ENCODE measurements around the gene CARF.

The CARF gene

GRCh38 chr2:203003716-203004115 lies 91.6 kb downstream of the CARF start:
- no peaks in the 10 kb centered on the region for H3K4me1 ChIP-seq (ENCODE audit: control insufficient read depth, insufficient read depth, low read length)
- H3K36me3 ChIP-seq (ENCODE audit: control insufficient read depth in 2 of 2, insufficient read depth in 1 of 2, low read length in 2 of 2) = no peaks in the 10 kb centered on the region
- ChIA-PET POLR2A (interaction anchor here (0.5 kb wide), 1 partner anchor 17 kb away, joined by 3 read pairs; no protein-coding TSS in a partner anchor), CTCF (no interaction called here)
- no peak overlapping the region for H3K4me3 ChIP-seq (ENCODE audit: low read depth, low read length)
- H3K27ac ChIP-seq (ENCODE audit: extremely low read depth, low read depth, low read length) = no peak overlapping the region
- H3K9me3 ChIP-seq (ENCODE audit: control insufficient read depth, insufficient read depth, low read depth, low read length) = no peaks in the 10 kb centered on the region
- TF ChIP-seq ZNF292 (tag by site-specific recombination; IDR thresholded peaks at IDR 0.05; ENCODE audit: borderline replicate concordance, low read depth) (no peak), ZNF211 (tag by site-specific recombination; IDR thresholded peaks at IDR 0.05; ENCODE audit: low read depth) (no peak), WT1 (tag by site-specific recombination; IDR thresholded peaks at IDR 0.05) (no peak), HOXD13 (CRISPR knock-in tag; IDR thresholded peaks at IDR 0.05; ENCODE audit: borderline replicate concordance) (no peak), ZEB2 (tag by site-specific recombination; IDR thresholded peaks at IDR 0.05) (no peak)

- Histone ChIP-seq H3K27ac (ENCODE audit: extremely low read depth, low read depth, low read length) (peak within 1 kb of the TSS; percentile 81), H3K4me3 (ENCODE audit: low read depth, low read length) (peak within 1 kb of the TSS; percentile 82), H3K4me1 (ENCODE audit: control insufficient read depth, insufficient read depth, low read length) (no peaks in the 10 kb centered on the region), H3K9me3 (ENCODE audit: control insufficient read depth, insufficient read depth, low read depth, low read length) (no peaks in the 10 kb centered on the region), H3K36me3 (ENCODE audit: control insufficient read depth in 2 of 2, insufficient read depth in 1 of 2, low read length in 2 of 2) (no peaks in the 10 kb centered on the region)
- ChIA-PET POLR2A (interaction anchor here (0.6 to 1.1 kb wide), 5 partner anchors 10 to 172 kb away, joined by 3 to 5 read pairs (median 3); no protein-coding TSS in a partner anchor), CTCF (interaction anchor here (0.6 kb wide), 1 partner anchor 36 kb away, joined by 3 read pairs; no protein-coding TSS in a partner anchor)
- TF ChIP-seq ZNF785 (tag by site-specific recombination; IDR thresholded peaks at IDR 0.05) (no peak), ZNF768 (tag by site-specific recombination; IDR thresholded peaks at IDR 0.05) (no peak), ZNF623 (tag by site-specific recombination; IDR thresholded peaks at IDR 0.05) (no peak), ZNF174 (tag by site-specific recombination; IDR thresholded peaks at IDR 0.05) (no peak), ZNF366 (tag by site-specific recombination; conservative IDR thresholded peaks at IDR 0.05) (0 out of 2 replicates have a peak, but pooled peaks have one; percentile 27), YY2 (tag by site-specific recombination; IDR thresholded peaks at IDR 0.05) (no peak), ZBTB48 (tag by site-specific recombination; IDR thresholded peaks at IDR 0.05) (peak; percentile 86), ZNF223 (tag by site-specific recombination; IDR thresholded peaks at IDR 0.05) (no peak), HIC1 (tag by site-specific recombination; IDR thresholded peaks at IDR 0.05) (peak; percentile 54), ZNF645 (tag by site-specific recombination; IDR thresholded peaks at IDR 0.05) (no peak), ZNF133 (tag by site-specific recombination; IDR thresholded peaks at IDR 0.05) (no peak), ZNF610 (tag by site-specific recombination; IDR thresholded peaks at IDR 0.05; ENCODE audit: borderline replicate concordance) (no peak), PRDM6 (tag by site-specific recombination; IDR thresholded peaks at IDR 0.05) (peak; percentile 51; the same call in 1 of the 2 replicates), ZNF391 (tag by site-specific recombination; IDR thresholded peaks at IDR 0.05; ENCODE audit: borderline replicate concordance, low read depth) (peak; percentile 78; the same call in 1 of the 2 replicates), SALL2 (tag by site-specific recombination; IDR thresholded peaks at IDR 0.05; ENCODE audit: borderline replicate concordance) (no peak), ZFP41 (tag by site-specific recombination; IDR thresholded peaks at IDR 0.05; ENCODE audit: borderline replicate concordance) (no peak), ZBTB10 (tag by site-specific recombination; IDR thresholded peaks at IDR 0.05) (peak; percentile 61; the same call in 1 of the 2 replicates)
- TF ChIP-seq, protein P1, sequence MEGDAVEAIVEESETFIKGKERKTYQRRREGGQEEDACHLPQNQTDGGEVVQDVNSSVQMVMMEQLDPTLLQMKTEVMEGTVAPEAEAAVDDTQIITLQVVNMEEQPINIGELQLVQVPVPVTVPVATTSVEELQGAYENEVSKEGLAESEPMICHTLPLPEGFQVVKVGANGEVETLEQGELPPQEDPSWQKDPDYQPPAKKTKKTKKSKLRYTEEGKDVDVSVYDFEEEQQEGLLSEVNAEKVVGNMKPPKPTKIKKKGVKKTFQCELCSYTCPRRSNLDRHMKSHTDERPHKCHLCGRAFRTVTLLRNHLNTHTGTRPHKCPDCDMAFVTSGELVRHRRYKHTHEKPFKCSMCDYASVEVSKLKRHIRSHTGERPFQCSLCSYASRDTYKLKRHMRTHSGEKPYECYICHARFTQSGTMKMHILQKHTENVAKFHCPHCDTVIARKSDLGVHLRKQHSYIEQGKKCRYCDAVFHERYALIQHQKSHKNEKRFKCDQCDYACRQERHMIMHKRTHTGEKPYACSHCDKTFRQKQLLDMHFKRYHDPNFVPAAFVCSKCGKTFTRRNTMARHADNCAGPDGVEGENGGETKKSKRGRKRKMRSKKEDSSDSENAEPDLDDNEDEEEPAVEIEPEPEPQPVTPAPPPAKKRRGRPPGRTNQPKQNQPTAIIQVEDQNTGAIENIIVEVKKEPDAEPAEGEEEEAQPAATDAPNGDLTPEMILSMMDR (tag by site-specific recombination; IDR thresholded peaks at IDR 0.05) = no peak
Measured at GRCh38 chr2:203014456-203015199, 102.6 kb downstream of the CARF start, which contains the start of gene NBEAL1. Gene NBEAL1 (plus strand): TSS chr2:203014875. CDS start chr2:203016385, 1,510 bp downstream.

Measured in HEK293 (cell line).